SK-N-SH (cell line): ENCODE results near the gene MORN5. TPM values are rescaled to one million over a fixed set of nuclear protein-coding genes. Genes with fewer than 3 reads are reported as not detected.

ENCODE experiments used
- CTCF ChIA-PET: fragments of 300-600, 350-600 bp; formaldehyde crosslinking; extraction: SDS; loops from one replicate; lab custom pipeline; 2021; lab: Yijun Ruan, JAX
- POLR2A ChIA-PET: fragments of 350-600 bp; sonication (Branson Sonifier 250); formaldehyde crosslinking; extraction: SDS; loops from one replicate; lab custom pipeline; 2020; ENCODE audit warnings: antibody characterized with exemption, inconsistent platforms; lab: Yijun Ruan, JAX
- DNase-seq: peaks from one replicate; pipeline ENCODE4 v3.0.0; 2012
- H2AFZ ChIP-seq: fragments of 200-600 bp; sonication (generic); 2 replicates; pipeline ENCODE4 v1.8.1; 2016; ENCODE audit warnings: antibody characterized with exemption, mild to moderate bottlenecking, low read depth
- H3F3A ChIP-seq: fragments of 200-600 bp; sonication (generic); replicated peaks from 2 replicates; pipeline ENCODE3; 2016; ENCODE audit warnings: antibody characterized with exemption, mild to moderate bottlenecking; ENCODE audit not compliant: insufficient read depth
- H3K27ac ChIP-seq, 2 experiments: fragments of 200-500 bp in 1 of 2; fragments of 200-600 bp in 1 of 2; sonication (Bioruptor generic) in 1 of 2; sonication (generic), shearing (Covaris generic) in 1 of 2; 2 replicates each; pipeline versions ENCODE4 v1.5.1 to v1.6.1; 2014 to 2016; ENCODE audit warnings: low read depth in 2 of 2, inconsistent platforms in 1 of 2, low read length in 1 of 2, mild to moderate bottlenecking in 1 of 2, mixed read lengths in 1 of 2
- H3K27me3 ChIP-seq: fragments of 200-600 bp; sonication (generic), shearing (Covaris generic); 2 replicates; pipeline ENCODE4 v1.6.1; 2016; ENCODE audit warnings: mixed run types; ENCODE audit not compliant: insufficient read depth
- H3K36me3 ChIP-seq, 2 experiments: fragments of 200-500 bp in 1 of 2; fragments of 200-600 bp in 1 of 2; sonication (Bioruptor generic) in 1 of 2; sonication (generic) in 1 of 2; replicated peaks in 1 of 2; 2 replicates each; pipeline versions ENCODE3 to v1.5.1; 2014 to 2016; ENCODE audit warnings: low read length in 1 of 2, mild to moderate bottlenecking in 1 of 2; ENCODE audit not compliant: insufficient read depth in 2 of 2, control insufficient read depth in 1 of 2
- H3K4me1 ChIP-seq, 2 experiments: fragments of 200-500 bp in 1 of 2; fragments of 200-600 bp in 1 of 2; sonication (Bioruptor generic) in 1 of 2; sonication (generic), shearing (Covaris generic) in 1 of 2; 2 replicates each; pipeline versions ENCODE4 v1.5.1 to v1.6.1; 2014 to 2016; ENCODE audit warnings: low read depth in 1 of 2, low read length in 1 of 2, mixed run types in 1 of 2; ENCODE audit not compliant: insufficient read depth in 2 of 2, control insufficient read depth in 1 of 2
- H3K4me2 ChIP-seq: fragments of 200-600 bp; sonication (generic), shearing (Covaris generic); 2 replicates; pipeline ENCODE4 v1.6.1; 2017; ENCODE audit warnings: mixed run types
- H3K4me3 ChIP-seq, 2 experiments: fragments of 200-500 bp in 1 of 2; fragments of 200-600 bp in 1 of 2; sonication (Bioruptor generic) in 1 of 2; sonication (generic), shearing (Covaris generic) in 1 of 2; 2 replicates each; pipeline versions ENCODE4 v1.5.1 to v1.8.1; 2014 to 2016; ENCODE audit warnings: low read depth in 2 of 2, inconsistent platforms in 1 of 2, low read length in 1 of 2, mild to moderate bottlenecking in 1 of 2, mixed read lengths in 1 of 2, moderate library complexity in 1 of 2
- H3K79me2 ChIP-seq: fragments of 200-600 bp; sonication (generic); 2 replicates; pipeline ENCODE4 v1.8.1; 2017; ENCODE audit warnings: mild to moderate bottlenecking; ENCODE audit not compliant: insufficient read depth
- H3K9ac ChIP-seq: fragments of 200-600 bp; sonication (generic); 2 replicates; pipeline ENCODE4 v1.6.1; 2017; ENCODE audit warnings: mixed run types
- H3K9me2 ChIP-seq: fragments of 200-600 bp; sonication (generic); 2 replicates; pipeline ENCODE4 v1.6.1; 2017; ENCODE audit warnings: mixed run types
- H3K9me3 ChIP-seq: fragments of 200-600 bp; sonication (generic); 2 replicates; pipeline ENCODE4 v1.6.1; 2017; ENCODE audit warnings: mixed run types, mild to moderate bottlenecking, moderate library complexity
- H4K20me1 ChIP-seq: fragments of 200-600 bp; sonication (generic); 2 replicates; pipeline ENCODE4 v1.6.1; 2017; ENCODE audit warnings: mild to moderate bottlenecking, mixed run types; ENCODE audit not compliant: insufficient read depth
- CHD2 ChIP-seq: fragments of 150-350 bp; IDR thresholded peaks from 2 replicates; pipeline ENCODE4 v1.6.1; 2018; ENCODE audit warnings: low read length; ENCODE audit not compliant: partially characterized antibody
- ELF1 ChIP-seq: IDR thresholded peaks from 2 replicates; pipeline ENCODE4 v1.4.0; 2012
- EP300 ChIP-seq, 2 experiments: IDR thresholded peaks; 2 replicates each; pipeline versions ENCODE4 v1.4.0 to v1.6.1; 2012; ENCODE audit warnings: borderline replicate concordance in 1 of 2, low read depth in 1 of 2, low read length in 1 of 2
- EZH2phosphoT487 ChIP-seq: fragments of 200-600 bp; sonication (generic); IDR thresholded peaks from 2 replicates; pipeline ENCODE4 v1.6.1; 2017; ENCODE audit warnings: low read depth, mixed run types, mild to moderate bottlenecking, antibody characterized with exemption, moderate library complexity, borderline replicate concordance
- FOSL2 ChIP-seq: IDR thresholded peaks from 2 replicates; pipeline ENCODE4 v1.4.0; 2012; ENCODE audit warnings: low read depth, mild to moderate bottlenecking, moderate library complexity, borderline replicate concordance
- GATA2 ChIP-seq: sonication (generic); formaldehyde crosslinking; IDR thresholded peaks from 2 replicates; pipeline ENCODE4 v1.5.0; 2020; ENCODE audit warnings: mild to moderate bottlenecking, missing genetic modification reagents
- IRF3 ChIP-seq: fragments of 150-350 bp; IDR thresholded peaks from 2 replicates; pipeline ENCODE4 v1.6.1; 2016; ENCODE audit warnings: mild to moderate bottlenecking, low read depth, low read length
- MXI1 ChIP-seq: IDR thresholded peaks from 2 replicates; pipeline ENCODE4 v1.6.1; 2012; ENCODE audit warnings: mild to moderate bottlenecking, low read depth, low read length, improper control_type of control experiment
- NFIC ChIP-seq: IDR thresholded peaks from 2 replicates; pipeline ENCODE4 v1.4.0; 2012; ENCODE audit warnings: borderline replicate concordance
- RCOR1 ChIP-seq: fragments of 150-350 bp; IDR thresholded peaks from 2 replicates; pipeline ENCODE4 v1.6.1; 2017; ENCODE audit warnings: antibody characterized with exemption, low read length
- RFX5 ChIP-seq: IDR thresholded peaks from 2 replicates; pipeline ENCODE4 v1.6.1; 2012; ENCODE audit warnings: mild to moderate bottlenecking, improper control_type of control experiment, low read length
- RXRA ChIP-seq: IDR thresholded peaks from 2 replicates; pipeline ENCODE4 v1.4.0; 2012; ENCODE audit warnings: low read depth, mild to moderate bottlenecking, borderline replicate concordance
- SIN3A ChIP-seq: IDR thresholded peaks from 2 replicates; pipeline ENCODE4 v1.6.1; 2012; ENCODE audit warnings: low read depth, mild to moderate bottlenecking, low read length, moderate library complexity, borderline replicate concordance
- TCF12 ChIP-seq: IDR thresholded peaks from 2 replicates; pipeline ENCODE4 v1.4.0; 2012
- TEAD4 ChIP-seq: IDR thresholded peaks from 2 replicates; pipeline ENCODE4 v1.4.0; 2012; ENCODE audit warnings: mild to moderate bottlenecking, borderline replicate concordance; ENCODE audit not compliant: insufficient read depth
- YY1 ChIP-seq: IDR thresholded peaks from 2 replicates; pipeline ENCODE4 v1.4.0; 2012; ENCODE audit warnings: low read depth, mild to moderate bottlenecking
- whole genome bisulfite sequencing: methylation state at CpG from one replicate; pipeline ENCODE4 v1.1.6; 2017; ENCODE audit warnings: low lambda C conversion rate; 5-methylcytosine and 5-hydroxymethylcytosine counted together
- polyA plus RNA-seq, 3 experiments: library from polyadenylated mRNA; depleted of rRNA; stranded (reverse); fragments of >200 nt; gene quantifications; 2 replicates each; pipeline ENCODE4 v1.2.3, GENCODE V29; 2012

Gene MORN5
- polyA plus RNA-seq, 1 of the 3 experiments (the other 2 are of a cell fraction): not detected

GRCh38 chr9:122193651-122194050 lies 33.9 kb downstream of the MORN5 start:
- no peaks in the 10 kb centered on the region for H3K9me3 ChIP-seq
- H3K9ac ChIP-seq: no peak overlapping the region
- no peaks in the 10 kb centered on the region for H3K79me2 ChIP-seq
- H3K36me3 ChIP-seq: no peaks in the 10 kb centered on the region
- H3K9me2 ChIP-seq: no peaks in the 10 kb centered on the region
- peaks cover 4% of the 10 kb centered on the region; the same call in 1 of the 2 replicates for H3K27me3 ChIP-seq
- TF ChIP-seq RCOR1 (no peak), GATA2 (CRISPR knock-in tag) (no peak), IRF3 (no peak), MXI1 (no peak), YY1 (no peak), SIN3A (no peak), EZH2phosphoT487 (no peak), TCF12 (no peak), RXRA (no peak), FOSL2 (no peak), CHD2 (no peak), ELF1 (no peak), NFIC (no peak)
- no peaks in the 10 kb centered on the region for H3F3A ChIP-seq
- H3K4me2 ChIP-seq: no peak overlapping the region
- no peak for DNase-seq
- no peak overlapping the region for H3K27ac ChIP-seq
- H4K20me1 ChIP-seq: no peaks in the 10 kb centered on the region
- WGBS: 60% methylated on average over 6 of the region's 6 CpGs
- no peak overlapping the region for H2AFZ ChIP-seq
- H3K4me1 ChIP-seq: no peaks in the 10 kb centered on the region; a peak in 1 of 4 replicates
- H3K4me3 ChIP-seq: no peak overlapping the region
- ChIA-PET CTCF (no interaction called here), POLR2A (no interaction called here)

GRCh38 chr9:122195875-122196274 lies 36.2 kb downstream of the MORN5 start:
- no peak for TF ChIP-seq RCOR1
- no peak for TF ChIP-seq GATA2 (CRISPR knock-in tag)
- no peak for TF ChIP-seq TEAD4
- no peak for TF ChIP-seq IRF3
- TF ChIP-seq EP300 (IDR thresholded peaks at IDR 0.05; ENCODE audit: borderline replicate concordance in 1 of 2, low read depth in 1 of 2, low read length in 1 of 2): no peak
- TF ChIP-seq RFX5: no peak
- no peak for TF ChIP-seq ELF1
- TF ChIP-seq, all 33 proteins: peak for 0
- H3K4me2 ChIP-seq: no peak overlapping the region
- H3K36me3 ChIP-seq: no peaks in the 10 kb centered on the region
- DNase-seq: no peak
- no peaks in the 10 kb centered on the region for H3K9me3 ChIP-seq
- peaks cover 4% of the 10 kb centered on the region; the same call in 1 of the 2 replicates for H3K27me3 ChIP-seq
- no peaks in the 10 kb centered on the region for H3K9me2 ChIP-seq
- no peaks in the 10 kb centered on the region for H3F3A ChIP-seq
- 74% methylated on average over 4 of the region's 4 CpGs for WGBS
- H3K79me2 ChIP-seq: no peaks in the 10 kb centered on the region
- ChIA-PET CTCF (interaction anchor here (1.1 kb wide), 1 partner anchor 9 kb away, joined by 3 read pairs; no protein-coding TSS in a partner anchor), POLR2A (no interaction called here)
- H3K4me3 ChIP-seq: no peak overlapping the region
- H3K27ac ChIP-seq: no peak overlapping the region
- H4K20me1 ChIP-seq: no peaks in the 10 kb centered on the region
- H3K4me1 ChIP-seq: no peaks in the 10 kb centered on the region; a peak in 1 of 4 replicates
- no peak overlapping the region for H3K9ac ChIP-seq
- H2AFZ ChIP-seq: no peak overlapping the region
